Testis (tissue), 2 donors: Measurements from ENCODE around the gene ESPN.

ENCODE experiments used
- POLR2A ChIP-seq: fragments of 450-650 bp; IDR thresholded peaks from one replicate; pipeline ENCODE4 v1.6.1; 2017; ENCODE audit warnings: antibody characterized with exemption, mild to moderate bottlenecking, moderate library complexity
- TF ChIP-seq, protein P1 (sequence below), 3 experiments: fragments of 450-650 bp in 2 of 3; fragments of 200-600 bp in 1 of 3; sonication (generic) in 1 of 3; IDR thresholded peaks; one replicate each; pipeline ENCODE4 v1.5.1; 2016 to 2019; ENCODE audit warnings: antibody characterized with exemption in 3 of 3, mild to moderate bottlenecking in 2 of 3, moderate library complexity in 1 of 3

GRCh38 chr1:6491966-6492365, 67.4 kb downstream of the ESPN start:
- TF ChIP-seq POLR2A: no peak
- TF ChIP-seq, protein P1, sequence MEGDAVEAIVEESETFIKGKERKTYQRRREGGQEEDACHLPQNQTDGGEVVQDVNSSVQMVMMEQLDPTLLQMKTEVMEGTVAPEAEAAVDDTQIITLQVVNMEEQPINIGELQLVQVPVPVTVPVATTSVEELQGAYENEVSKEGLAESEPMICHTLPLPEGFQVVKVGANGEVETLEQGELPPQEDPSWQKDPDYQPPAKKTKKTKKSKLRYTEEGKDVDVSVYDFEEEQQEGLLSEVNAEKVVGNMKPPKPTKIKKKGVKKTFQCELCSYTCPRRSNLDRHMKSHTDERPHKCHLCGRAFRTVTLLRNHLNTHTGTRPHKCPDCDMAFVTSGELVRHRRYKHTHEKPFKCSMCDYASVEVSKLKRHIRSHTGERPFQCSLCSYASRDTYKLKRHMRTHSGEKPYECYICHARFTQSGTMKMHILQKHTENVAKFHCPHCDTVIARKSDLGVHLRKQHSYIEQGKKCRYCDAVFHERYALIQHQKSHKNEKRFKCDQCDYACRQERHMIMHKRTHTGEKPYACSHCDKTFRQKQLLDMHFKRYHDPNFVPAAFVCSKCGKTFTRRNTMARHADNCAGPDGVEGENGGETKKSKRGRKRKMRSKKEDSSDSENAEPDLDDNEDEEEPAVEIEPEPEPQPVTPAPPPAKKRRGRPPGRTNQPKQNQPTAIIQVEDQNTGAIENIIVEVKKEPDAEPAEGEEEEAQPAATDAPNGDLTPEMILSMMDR (IDR thresholded peaks at IDR 0.05): no peak
